Fibroblast of skin of right quadriceps (primary cell): ENCODE results near the gene NLRC3.
A peak's percentile ranks its signal among the peaks of the same experiment; 100 is the strongest.
"Not testable (repeated sequence)": the region's sequence is repeated elsewhere in the genome, so short reads cannot be mapped to it uniquely, and the experiment has no call there.

Source experiments
- DNase-seq: peaks from one replicate; pipeline ENCODE4 v3.0.0-alpha.2; 2013

Gene NLRC3

GRCh38 chr16:3577302-3577752 is at the start of gene NLRC3:
Gene NLRC3 (minus strand): TSS chr16:3577403. CDS start chr16:3565036, 12,367 bp downstream.
- DNase-seq: no peak

GRCh38 chr16:3625911-3626732 is 48.9 kb upstream of the NLRC3 start:
- DNase-seq: no peak

DNA sequence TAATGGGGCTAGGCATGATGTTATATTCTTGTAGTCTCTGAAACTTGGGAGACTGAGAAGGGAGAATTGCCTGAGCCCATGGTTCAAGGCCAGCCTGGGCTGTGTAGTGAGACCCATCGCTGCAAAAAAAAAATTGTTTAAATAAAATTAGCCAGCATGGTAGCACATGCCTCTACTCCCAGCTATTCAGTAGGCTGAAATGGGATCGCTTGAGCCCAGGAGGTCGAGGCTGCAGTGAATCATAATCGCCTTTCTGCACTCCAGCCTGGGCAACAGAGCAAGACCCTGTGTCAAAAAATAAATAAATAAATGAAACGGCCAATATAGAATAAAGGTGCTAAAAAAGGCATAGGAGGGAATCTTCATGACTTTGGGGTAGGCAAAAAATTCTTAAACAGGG is 48.1 kb upstream of the NLRC3 start:
- DNase-seq: no peak

- DNase-seq: no peak
Observed at GRCh38 chr16:3623642-3624041, 46.4 kb upstream of the NLRC3 start.

GRCh38 chr16:3618769-3619141 is 41.6 kb upstream of the NLRC3 start:
- no peak for DNase-seq

DNA sequence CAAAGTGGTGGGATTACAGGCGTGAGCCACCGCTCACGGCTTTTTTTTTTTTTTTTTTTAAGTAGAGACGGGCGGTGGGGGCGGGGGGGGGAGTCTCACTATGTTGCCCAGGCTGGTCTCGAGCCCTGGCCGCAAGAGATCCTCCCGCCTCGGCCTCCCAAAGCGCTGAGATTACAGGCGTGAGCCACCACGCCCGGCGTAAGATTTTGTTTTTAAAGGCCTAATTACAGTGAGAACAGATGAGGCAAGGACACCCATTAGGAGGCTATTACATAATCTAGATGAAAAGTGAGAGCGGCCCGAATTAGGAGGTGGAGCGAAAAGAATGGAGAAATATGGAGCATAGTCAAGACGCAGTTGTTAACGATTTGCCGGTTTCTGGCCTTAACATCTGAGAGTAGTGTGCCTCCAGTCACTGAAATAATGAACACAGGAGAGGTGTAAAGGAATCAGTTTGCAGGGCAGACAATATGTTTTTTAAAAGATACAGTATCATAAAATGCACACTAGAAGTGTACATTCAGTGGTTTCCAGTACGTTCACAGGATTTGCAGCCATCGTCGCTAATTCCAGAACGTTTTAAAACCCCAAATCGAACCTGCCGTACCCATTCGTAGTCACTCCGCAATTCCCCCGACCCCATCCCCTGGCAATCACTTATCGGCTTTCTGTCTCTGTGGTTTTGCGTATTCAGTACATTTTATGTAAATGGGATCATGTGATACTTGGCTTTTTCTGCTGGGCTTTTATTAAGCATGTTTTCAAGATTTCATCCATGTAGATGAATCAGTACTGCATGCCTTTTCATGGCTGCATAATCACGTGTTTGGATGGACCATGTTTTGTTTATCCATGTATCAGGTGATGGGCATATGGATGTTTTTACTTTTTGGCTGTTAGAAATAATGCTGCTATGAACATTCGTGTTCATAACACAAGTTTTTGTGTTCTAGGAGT is 35.6 kb upstream of the NLRC3 start:
- no peak for DNase-seq

DNA sequence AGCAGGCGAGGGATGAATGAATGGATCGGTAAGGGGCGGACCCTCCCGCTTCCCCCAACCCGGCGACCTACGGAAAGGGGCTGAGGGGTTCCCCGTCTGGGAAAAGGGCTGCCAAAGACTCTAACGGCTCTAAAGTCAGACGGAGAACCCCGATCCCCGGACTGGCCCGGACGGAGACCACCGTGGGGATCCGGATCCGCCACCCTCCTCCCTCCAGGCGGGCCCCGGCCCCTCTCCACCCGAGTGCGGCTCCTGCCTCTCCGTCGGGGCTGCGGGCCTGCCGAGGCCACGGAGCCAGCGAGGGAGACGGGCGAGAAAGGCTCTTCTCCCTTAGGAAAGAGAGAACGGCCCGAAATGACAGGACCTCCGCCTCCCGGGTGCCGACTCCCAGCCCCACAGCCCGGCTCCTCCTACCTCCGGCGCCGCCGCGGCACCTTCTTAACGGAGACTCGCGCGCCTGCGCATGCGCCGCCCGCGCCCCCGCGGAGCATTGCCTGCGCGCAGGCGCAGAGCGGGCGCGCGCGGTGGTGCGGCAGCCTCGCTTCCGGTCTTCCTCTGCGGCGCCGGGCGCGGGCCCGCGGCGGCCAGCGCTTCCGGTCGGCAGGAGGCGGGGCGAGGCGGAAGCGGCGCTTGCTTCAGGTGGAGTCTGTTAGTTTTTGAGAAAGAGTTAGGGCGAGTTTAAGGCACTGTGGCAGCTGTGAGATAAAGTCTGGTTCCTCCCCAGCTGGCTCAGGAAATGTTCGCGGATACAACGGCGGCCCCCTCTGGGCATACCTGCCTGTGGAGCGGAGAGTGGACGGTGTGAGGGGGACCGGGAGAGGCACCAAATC is 34.2 kb upstream of the NLRC3 start, which contains the start of gene SLX4:
Gene SLX4 (minus strand): TSS at position 461 of the 830 bp plus-strand sequence. CDS start 2,642 bp downstream, outside the sequence.
- peak; percentile 91 for DNase-seq

DNA sequence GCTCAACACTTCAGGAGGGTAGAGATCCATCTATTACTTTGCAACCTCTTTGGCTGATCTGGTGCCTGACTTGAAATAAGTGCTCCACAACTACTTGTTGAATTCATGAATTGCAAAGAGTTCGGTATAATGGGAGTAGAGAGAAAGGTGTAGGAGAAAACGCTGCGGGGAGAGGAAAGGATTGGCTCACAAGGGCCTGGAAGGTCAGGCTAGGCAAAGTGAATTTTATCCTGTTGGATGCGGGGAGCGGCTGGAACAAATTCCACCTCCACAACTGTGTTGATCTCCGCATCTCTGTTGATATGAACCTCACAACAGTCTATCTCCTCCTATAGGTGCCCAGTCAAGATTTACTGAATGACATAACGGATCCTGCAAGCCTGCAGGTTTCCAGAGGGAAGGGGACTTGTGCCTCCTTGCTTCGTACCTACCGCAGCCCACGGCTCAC is 33.5 kb upstream of the NLRC3 start:
- DNase-seq: no peak

- no peak for DNase-seq
Observed at GRCh38 chr16:3609895-3610697, 32.9 kb upstream of the NLRC3 start.

DNA sequence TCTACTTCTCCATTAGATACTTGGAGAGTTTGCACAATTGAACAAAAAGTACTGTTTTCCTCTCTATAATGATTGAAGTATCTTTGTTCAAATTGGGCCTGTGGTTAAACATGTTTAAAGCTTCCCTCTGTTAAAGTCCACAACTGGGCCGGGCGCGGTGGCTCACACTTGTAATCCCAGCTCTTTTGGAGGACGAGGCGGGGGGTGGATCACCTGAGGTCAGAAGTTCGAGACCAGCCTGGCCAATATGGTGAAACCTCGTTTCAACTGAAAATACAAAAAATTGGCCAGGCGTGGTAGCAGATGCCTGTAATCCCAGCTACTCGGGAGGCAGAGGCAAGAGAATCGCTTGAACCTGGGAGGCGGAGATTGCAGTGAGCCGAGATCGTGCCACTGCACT is 31.8 kb upstream of the NLRC3 start:
- DNase-seq: not testable (repeated sequence)

- DNase-seq: no peak
Observed at GRCh38 chr16:3608069-3608468, 30.9 kb upstream of the NLRC3 start.

GRCh38 chr16:3607634-3608033 is 30.4 kb upstream of the NLRC3 start:
- DNase-seq: no peak

- DNase-seq: no peak
Observed at GRCh38 chr16:3607161-3607560, 30.0 kb upstream of the NLRC3 start.

- DNase-seq: no peak
Observed at GRCh38 chr16:3606441-3606840, 29.2 kb upstream of the NLRC3 start.

GRCh38 chr16:3602320-3602653 is 25.1 kb upstream of the NLRC3 start:
- DNase-seq: no peak

GRCh38 chr16:3601614-3602319 is 24.6 kb upstream of the NLRC3 start:
- DNase-seq: no peak

DNA sequence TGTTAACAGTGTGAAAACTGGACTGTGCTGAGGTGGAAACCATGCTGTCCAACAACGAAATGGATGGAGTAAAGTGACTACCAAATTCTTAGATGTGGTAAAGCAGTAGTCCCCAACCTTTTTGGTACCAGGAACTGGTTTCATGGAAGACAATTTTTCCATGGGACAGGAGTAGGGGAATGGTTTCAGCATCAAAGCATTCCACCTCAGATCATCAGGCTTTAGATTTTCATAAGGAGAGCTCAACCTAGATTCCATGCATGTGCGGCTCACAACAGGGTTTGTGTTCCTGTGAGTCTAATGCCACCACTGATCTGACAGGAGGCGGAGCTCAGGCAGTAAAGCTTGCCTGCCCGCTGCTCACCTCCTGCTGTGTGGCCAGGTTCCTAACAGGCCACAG is 22.7 kb upstream of the NLRC3 start:
- no peak for DNase-seq

GRCh38 chr16:3599121-3599520 is 21.9 kb upstream of the NLRC3 start:
- no peak for DNase-seq

DNA sequence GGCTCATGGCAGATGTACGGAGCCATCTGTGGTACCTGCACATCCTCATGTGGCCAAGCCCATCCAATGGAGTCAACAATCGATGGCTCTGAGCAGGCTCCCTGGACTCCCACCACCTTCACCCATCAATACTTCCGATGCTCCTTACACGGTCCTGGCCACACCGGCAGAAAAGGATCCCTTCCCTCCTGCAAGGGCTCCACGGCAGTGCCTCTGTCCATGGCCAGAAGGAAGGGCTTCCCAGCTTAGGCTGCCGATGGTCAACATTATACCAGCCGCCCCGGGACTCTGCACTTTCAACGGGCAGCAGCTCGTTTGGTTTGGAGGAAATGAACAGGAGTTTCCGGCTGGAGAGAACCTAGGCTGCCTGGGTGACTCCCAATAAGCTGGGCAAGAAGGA is 21.0 kb upstream of the NLRC3 start:
- DNase-seq: no peak

- no peak for DNase-seq
Observed at GRCh38 chr16:3597676-3598075, 20.5 kb upstream of the NLRC3 start.

DNA sequence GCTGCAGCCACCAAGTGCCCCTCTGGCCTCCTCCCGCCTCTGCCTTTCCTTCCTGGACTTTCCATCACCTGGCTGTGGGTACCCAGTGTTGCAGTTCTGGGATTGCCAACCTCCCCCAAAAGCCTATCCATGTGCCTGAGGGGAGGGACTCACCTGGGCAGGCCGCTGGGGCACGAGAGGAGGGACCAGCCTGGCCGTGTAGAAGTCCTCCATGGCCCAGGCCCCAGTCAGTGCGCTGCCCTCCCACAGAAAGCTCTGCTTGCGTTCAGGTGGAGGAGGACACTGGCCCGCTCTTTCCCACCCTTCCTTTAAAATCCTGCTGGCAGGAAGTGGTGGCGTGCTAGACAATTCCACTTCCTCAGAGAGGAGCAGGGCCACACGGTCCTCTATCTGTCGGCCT is 20.0 kb upstream of the NLRC3 start:
- no peak for DNase-seq
